Measurements from ENCODE around the gene SYT8.
A peak's percentile ranks its signal among the peaks of the same experiment; 100 is the strongest.
"Not testable (repeated sequence)": the region's sequence is repeated elsewhere in the genome, so short reads cannot be mapped to it uniquely, and the experiment has no call there.

Gene SYT8

DNA sequence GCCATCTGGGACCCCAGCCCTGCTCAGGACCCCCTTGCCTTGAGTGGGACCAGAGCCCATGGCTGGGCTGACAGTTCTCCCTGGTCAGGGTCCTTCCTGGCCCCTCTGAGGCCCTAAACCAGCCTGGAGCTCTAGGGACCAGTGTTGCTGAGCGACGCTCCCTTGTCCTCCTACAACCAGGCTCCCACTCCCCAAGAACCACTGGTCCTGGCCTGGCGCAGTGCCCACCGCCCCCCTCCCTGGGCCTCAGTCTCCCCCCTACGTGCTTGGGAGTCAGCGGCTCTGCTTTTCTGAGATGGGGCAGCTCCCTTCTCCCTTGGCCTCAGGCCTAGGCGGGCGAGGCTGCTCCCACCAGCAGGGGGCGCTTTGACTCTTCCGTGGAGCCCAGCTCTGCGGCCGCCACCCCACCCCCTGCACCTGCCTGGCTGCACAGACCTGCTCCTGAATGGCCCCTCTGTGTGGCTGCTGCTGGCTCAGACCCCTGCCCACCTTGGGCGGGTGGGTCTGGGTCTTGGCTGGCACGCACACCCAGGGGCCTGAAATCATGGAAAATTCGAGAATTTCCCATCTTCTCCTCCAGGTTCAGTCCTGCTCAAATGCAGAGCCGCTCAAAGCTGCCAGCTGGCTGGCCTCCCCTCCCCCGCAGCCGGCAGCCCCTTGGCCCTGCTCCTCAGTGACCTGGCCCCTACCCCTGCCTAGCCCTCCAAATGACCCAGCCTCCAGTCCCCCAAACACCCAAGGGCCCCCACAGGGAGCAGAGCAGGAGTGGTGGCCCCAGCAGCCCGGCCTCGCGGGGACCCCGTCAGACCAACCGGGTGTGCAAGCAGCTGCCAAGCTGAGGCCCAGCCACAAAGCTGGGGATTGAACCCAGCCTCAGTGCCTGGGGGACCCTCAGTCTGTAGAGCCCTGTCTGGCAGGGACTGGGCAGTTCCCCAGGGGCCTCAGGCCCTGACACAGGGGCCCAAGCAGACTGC is 47.8 kb downstream of the SYT8 start:
- no CpG with 5 or more reads among the region's 23 CpGs for WGBS (ENCODE audit: insufficient coverage, insufficient read length)

DNA sequence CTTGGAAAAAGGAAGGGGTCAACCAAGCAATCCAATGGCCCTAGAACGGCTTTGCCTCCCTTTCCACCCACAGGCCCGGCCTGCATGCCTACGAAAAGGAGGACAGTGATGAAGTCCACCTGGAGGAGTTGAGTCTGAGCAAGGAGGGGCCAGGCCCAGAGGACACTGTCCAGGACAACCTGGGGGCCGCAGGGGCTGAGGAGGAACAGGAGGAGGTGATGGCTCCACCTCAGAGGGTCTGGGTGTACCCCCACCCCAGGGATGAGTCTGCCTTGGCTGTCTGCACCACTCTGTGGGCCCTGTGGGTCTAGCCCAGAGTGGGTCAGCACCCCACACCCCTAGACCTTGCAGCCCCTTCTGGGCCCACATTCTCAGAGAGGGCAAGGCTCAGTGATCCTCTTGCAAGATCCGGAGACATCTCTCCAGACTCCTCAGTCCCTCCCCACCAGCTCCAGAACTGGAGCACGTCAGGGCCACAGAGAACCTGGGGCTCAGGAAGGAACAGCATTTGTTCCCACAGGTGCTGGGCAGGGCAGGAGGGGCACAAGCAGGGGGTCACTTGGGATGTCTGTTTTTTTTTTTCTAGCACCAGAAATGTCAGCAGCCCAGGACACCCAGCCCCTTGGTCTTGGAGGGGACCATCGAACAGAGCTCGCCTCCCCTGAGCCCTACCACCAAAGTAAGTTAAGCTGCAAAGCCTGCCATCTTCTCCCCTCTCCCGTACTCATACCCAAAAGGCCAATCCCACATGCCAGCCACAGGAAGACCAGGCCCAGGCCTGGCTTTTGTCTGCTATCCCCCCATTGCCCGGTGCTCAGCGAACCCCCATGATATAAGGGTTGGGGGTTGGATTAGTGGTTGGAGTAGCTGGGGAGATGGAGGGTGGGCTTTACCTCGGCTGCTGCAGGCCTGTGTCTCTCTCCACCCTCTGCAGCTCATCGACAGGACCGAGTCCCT is 48.8 kb downstream of the SYT8 start:
- Histone ChIP-seq H3K27ac (ENCODE audit: low read length) (no peak overlapping the region), H3K36me3 (ENCODE audit: control insufficient read depth, insufficient read depth, low read length) (no peaks in the 10 kb centered on the region; the same call in 1 of the 2 replicates), H3K4me3 (ENCODE audit: low read length) (no peak overlapping the region), H3K9me3 (ENCODE audit: control insufficient read depth, insufficient read depth, low read length) (no peaks in the 10 kb centered on the region), H3K27me3 (ENCODE audit: control insufficient read depth, insufficient read depth, low read length) (no peaks in the 10 kb centered on the region), H3K4me1 (ENCODE audit: control insufficient read depth, insufficient read depth, low read length) (no peaks in the 10 kb centered on the region)
- WGBS (ENCODE audit: insufficient coverage, insufficient read length): no CpG with 5 or more reads among the region's 14 CpGs
- DNase-seq (ENCODE audit: low read depth, low spot score): no peak

More for the DNA sequence above, 47.8 kb downstream of the SYT8 start:
- no peaks in the 10 kb centered on the region for H3K36me3 ChIP-seq (ENCODE audit: control insufficient read depth, insufficient read depth, low read length)
- no peaks in the 10 kb centered on the region for H3K9me3 ChIP-seq (ENCODE audit: control insufficient read depth, insufficient read depth, low read length)
- peak; percentile 61 for DNase-seq (ENCODE audit: low read depth, low spot score)
- H3K27ac ChIP-seq (ENCODE audit: low read length): no peak overlapping the region
- H3K27me3 ChIP-seq (ENCODE audit: control insufficient read depth, insufficient read depth, low read length): no peaks in the 10 kb centered on the region
- H3K4me1 ChIP-seq (ENCODE audit: control insufficient read depth, insufficient read depth, low read length): no peaks in the 10 kb centered on the region
- no peak overlapping the region for H3K4me3 ChIP-seq (ENCODE audit: low read length)

DNA sequence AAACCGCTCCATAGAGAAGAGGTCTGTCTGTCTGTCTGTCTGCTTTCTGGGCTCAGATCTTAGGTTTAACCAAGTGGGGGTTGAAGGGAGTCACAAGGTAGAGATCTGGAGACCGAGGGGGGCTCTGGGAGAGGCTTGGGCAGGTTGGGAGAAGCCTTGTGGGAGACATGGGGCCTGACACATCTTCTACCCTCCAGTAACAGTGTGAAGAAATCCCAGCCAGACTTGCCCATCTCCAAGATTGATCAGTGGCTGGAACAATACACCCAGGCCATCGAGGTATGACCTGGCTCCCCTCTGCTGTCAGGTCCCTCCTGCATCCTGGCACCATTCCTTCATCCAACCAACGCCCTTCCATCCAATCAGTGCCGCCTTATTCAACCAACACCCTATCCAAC is 49.5 kb downstream of the SYT8 start:
- no CpG with 5 or more reads among the region's 5 CpGs for WGBS (ENCODE audit: insufficient coverage, insufficient read length)
- Histone ChIP-seq H3K36me3 (ENCODE audit: control insufficient read depth, insufficient read depth, low read length) (no peaks in the 10 kb centered on the region; the same call in 1 of the 2 replicates), H3K9me3 (ENCODE audit: control insufficient read depth, insufficient read depth, low read length) (no peaks in the 10 kb centered on the region), H3K27ac (ENCODE audit: low read length) (no peak overlapping the region), H3K4me1 (ENCODE audit: control insufficient read depth, insufficient read depth, low read length) (no peaks in the 10 kb centered on the region), H3K4me3 (ENCODE audit: low read length) (no peak overlapping the region), H3K27me3 (ENCODE audit: control insufficient read depth, insufficient read depth, low read length) (no peaks in the 10 kb centered on the region)
- DNase-seq (ENCODE audit: low read depth, low spot score): no peak

DNA sequence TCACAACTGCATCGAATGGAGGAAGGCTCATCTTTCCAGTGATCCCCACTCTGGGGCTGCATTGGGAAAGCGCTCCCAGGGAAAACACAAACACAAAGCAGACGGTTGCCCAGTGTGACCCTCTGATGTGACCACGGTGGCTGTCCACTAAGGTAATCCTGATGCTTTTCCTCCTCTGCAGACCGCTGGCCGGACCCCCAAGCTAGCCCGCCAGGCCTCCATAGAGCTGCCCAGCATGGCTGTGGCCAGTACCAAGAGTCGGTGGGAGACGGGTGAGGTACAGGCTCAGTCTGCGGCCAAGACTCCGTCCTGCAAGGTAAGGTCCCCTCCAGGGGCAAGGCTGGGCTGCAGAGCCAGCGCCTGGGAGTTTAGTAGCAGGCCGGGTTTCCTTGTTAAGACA is 51.8 kb downstream of the SYT8 start:
- DNase-seq (ENCODE audit: low read depth, low spot score); H3K9me3 ChIP-seq (ENCODE audit: control insufficient read depth, insufficient read depth, low read length); H3K36me3 ChIP-seq (ENCODE audit: control insufficient read depth, insufficient read depth, low read length); H3K27me3 ChIP-seq (ENCODE audit: control insufficient read depth, insufficient read depth, low read length); H3K4me3 ChIP-seq (ENCODE audit: low read length); H3K27ac ChIP-seq (ENCODE audit: low read length); H3K4me1 ChIP-seq (ENCODE audit: control insufficient read depth, insufficient read depth, low read length): not testable (repeated sequence)
- WGBS (ENCODE audit: insufficient coverage, insufficient read length): no CpG with 5 or more reads among the region's 13 CpGs
